Measurements from ENCODE around the gene ASTN2. TPM values are rescaled to one million over a fixed set of nuclear protein-coding genes. Genes with fewer than 3 reads are reported as not detected.

ASTN2 gene
- total RNA-seq, 2 experiments from 2014 or later, result 1.7 to 4.2 TPM

DNA sequence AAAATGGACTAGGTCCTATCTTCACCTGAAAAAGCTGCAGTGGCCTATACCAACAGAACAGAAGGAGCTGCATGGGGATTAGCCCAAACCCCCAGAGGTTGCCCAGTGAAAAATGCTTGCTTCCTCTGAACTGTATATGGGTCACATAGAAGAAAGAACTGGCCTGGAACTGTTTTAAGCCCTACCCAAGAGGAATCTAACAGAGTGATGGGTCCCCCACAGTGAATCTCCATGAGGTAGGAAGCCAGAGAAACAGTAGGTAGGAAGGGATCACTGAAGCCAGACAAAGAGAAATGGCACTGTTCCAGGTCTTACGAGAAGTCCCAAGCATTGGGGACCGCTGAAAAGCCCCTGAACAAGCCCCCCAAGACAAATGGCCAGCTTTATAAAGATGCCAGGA, 756.6 kb downstream of the ASTN2 start:
- intact Hi-C loops (cut with micrococcal nuclease; ENCODE audit: unreplicated experiment), result loop anchor here (5.0 kb wide), 1 partner anchor 561 kb away; no protein-coding TSS in a partner anchor
- Histone ChIP-seq H3K27ac (ENCODE audit: low read depth, low read length, poor library complexity, severe bottlenecking) (no peak overlapping the region), H3K79me2 (ENCODE audit: insufficient read depth, low read depth, low read length) (no peaks in the 10 kb centered on the region), H3K4me3 (ENCODE audit: low read depth, low read length, poor library complexity, severe bottlenecking) (no peak overlapping the region), H3K9me3 (ENCODE audit: low read length) (no peaks in the 10 kb centered on the region), H3K4me2 (ENCODE audit: low read length) (no peak overlapping the region), H3K4me1 (ENCODE audit: insufficient read depth, low read length, poor library complexity, severe bottlenecking) (no peaks in the 10 kb centered on the region), H3K9me2 (ENCODE audit: insufficient read depth, low read length) (no peaks in the 10 kb centered on the region), H4K20me1 (ENCODE audit: insufficient read depth, low read length) (no peaks in the 10 kb centered on the region), H2AFZ (ENCODE audit: low read length) (no peak overlapping the region), H3K36me3 (ENCODE audit: insufficient read depth, low read length) (no peaks in the 10 kb centered on the region)
- no peak for DNase-seq (ENCODE audit: low spot score)
- TF ChIP-seq, protein P1, sequence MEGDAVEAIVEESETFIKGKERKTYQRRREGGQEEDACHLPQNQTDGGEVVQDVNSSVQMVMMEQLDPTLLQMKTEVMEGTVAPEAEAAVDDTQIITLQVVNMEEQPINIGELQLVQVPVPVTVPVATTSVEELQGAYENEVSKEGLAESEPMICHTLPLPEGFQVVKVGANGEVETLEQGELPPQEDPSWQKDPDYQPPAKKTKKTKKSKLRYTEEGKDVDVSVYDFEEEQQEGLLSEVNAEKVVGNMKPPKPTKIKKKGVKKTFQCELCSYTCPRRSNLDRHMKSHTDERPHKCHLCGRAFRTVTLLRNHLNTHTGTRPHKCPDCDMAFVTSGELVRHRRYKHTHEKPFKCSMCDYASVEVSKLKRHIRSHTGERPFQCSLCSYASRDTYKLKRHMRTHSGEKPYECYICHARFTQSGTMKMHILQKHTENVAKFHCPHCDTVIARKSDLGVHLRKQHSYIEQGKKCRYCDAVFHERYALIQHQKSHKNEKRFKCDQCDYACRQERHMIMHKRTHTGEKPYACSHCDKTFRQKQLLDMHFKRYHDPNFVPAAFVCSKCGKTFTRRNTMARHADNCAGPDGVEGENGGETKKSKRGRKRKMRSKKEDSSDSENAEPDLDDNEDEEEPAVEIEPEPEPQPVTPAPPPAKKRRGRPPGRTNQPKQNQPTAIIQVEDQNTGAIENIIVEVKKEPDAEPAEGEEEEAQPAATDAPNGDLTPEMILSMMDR (conservative IDR thresholded peaks at IDR 0.05; ENCODE audit: low read length), result no peak
- no peak for TF ChIP-seq EZH2phosphoT487 (IDR thresholded peaks at IDR 0.05; ENCODE audit: borderline replicate concordance, low read depth, low read length)
- POLR2A ChIA-PET, result no interaction called here
- no TSS peak for BruUV-seq (replicated peaks)
- CTCF ChIA-PET (ENCODE audit: unreplicated experiment), result no interaction called here

DNA sequence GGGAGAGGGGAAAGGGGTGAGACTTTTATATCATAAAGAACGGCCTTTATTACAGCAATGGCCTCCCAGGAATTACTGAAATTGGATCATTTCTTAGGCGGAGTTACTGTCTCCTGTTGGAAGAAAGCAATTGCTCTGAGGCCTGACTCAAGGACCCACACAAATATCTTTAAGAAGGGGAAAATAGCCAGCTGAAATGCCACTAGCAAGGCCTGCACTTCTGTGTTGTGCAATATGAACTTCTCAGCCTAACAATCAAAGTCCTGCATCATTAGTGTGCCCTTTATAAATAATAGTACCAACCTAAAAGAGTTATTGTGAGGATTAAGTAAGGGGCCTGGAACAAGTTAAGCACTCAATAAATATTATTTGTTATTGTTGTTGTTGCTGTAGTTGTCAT, 757.9 kb downstream of the ASTN2 start:
- POLR2A ChIA-PET, result no interaction called here
- no TSS peak for BruUV-seq (replicated peaks)

DNA sequence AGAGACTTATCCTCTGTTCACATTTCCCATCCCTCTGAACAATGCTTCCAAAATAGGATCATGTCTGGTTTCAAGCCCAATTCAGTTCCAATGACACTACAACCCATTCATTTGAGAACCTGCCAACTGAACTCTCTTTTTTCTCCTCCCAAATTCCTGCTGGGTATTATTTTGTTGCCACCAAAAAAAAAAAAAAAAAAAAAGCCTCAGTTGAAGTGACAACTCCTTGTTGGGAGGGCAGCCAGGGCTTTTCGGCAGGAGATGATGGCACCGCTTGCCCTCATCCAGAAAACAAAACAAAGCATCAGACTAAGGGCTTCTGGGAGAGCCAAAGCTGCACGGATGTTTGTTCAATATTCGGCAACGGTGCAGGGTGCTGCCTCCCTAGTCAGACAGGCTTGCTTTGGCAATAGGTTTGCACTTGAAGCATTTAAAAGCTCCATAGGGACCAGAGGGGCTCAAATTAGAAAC, 758.3 kb downstream of the ASTN2 start:
- CTCF ChIA-PET (ENCODE audit: unreplicated experiment), result no interaction called here

More for the DNA sequence above, 757.9 kb downstream of the ASTN2 start:
- Histone ChIP-seq H4K20me1 (ENCODE audit: insufficient read depth, low read length) (no peaks in the 10 kb centered on the region), H3K9me2 (ENCODE audit: insufficient read depth, low read length) (no peaks in the 10 kb centered on the region), H3K36me3 (ENCODE audit: insufficient read depth, low read length) (no peaks in the 10 kb centered on the region), H3K4me2 (ENCODE audit: low read length) (no peak overlapping the region), H3K4me1 (ENCODE audit: insufficient read depth, low read length, poor library complexity, severe bottlenecking) (no peaks in the 10 kb centered on the region), H3K9me3 (ENCODE audit: low read length) (no peaks in the 10 kb centered on the region), H3K27ac (ENCODE audit: low read depth, low read length, poor library complexity, severe bottlenecking) (no peak overlapping the region), H3K79me2 (ENCODE audit: insufficient read depth, low read depth, low read length) (no peaks in the 10 kb centered on the region), H3K4me3 (ENCODE audit: low read depth, low read length, poor library complexity, severe bottlenecking) (no peak overlapping the region), H2AFZ (ENCODE audit: low read length) (no peak overlapping the region)
- no peak for DNase-seq (ENCODE audit: low spot score)
- TF ChIP-seq, protein P1 (conservative IDR thresholded peaks at IDR 0.05; ENCODE audit: low read length), result no peak
- TF ChIP-seq EZH2phosphoT487 (IDR thresholded peaks at IDR 0.05; ENCODE audit: borderline replicate concordance, low read depth, low read length), result no peak
- CTCF ChIA-PET (ENCODE audit: unreplicated experiment), result no interaction called here
- intact Hi-C loops (cut with micrococcal nuclease; ENCODE audit: unreplicated experiment), result loop anchor here (5.0 kb wide), 1 partner anchor 560 kb away; no protein-coding TSS in a partner anchor

More for the DNA sequence above, 758.3 kb downstream of the ASTN2 start:
- no peaks in the 10 kb centered on the region for H3K9me2 ChIP-seq (ENCODE audit: insufficient read depth, low read length)
- H2AFZ ChIP-seq (ENCODE audit: low read length), result no peak overlapping the region
- TF ChIP-seq, protein P1 (conservative IDR thresholded peaks at IDR 0.05; ENCODE audit: low read length), result no peak
- TF ChIP-seq EZH2phosphoT487 (IDR thresholded peaks at IDR 0.05; ENCODE audit: borderline replicate concordance, low read depth, low read length), result no peak
- H3K36me3 ChIP-seq (ENCODE audit: insufficient read depth, low read length), result no peaks in the 10 kb centered on the region
- no peaks in the 10 kb centered on the region for H3K9me3 ChIP-seq (ENCODE audit: low read length)
- no peaks in the 10 kb centered on the region for H4K20me1 ChIP-seq (ENCODE audit: insufficient read depth, low read length)
- H3K4me1 ChIP-seq (ENCODE audit: insufficient read depth, low read length, poor library complexity, severe bottlenecking), result no peaks in the 10 kb centered on the region
- H3K27ac ChIP-seq (ENCODE audit: low read depth, low read length, poor library complexity, severe bottlenecking), result no peak overlapping the region
- POLR2A ChIA-PET, result no interaction called here
- no TSS peak for BruUV-seq (replicated peaks)
- H3K4me2 ChIP-seq (ENCODE audit: low read length), result no peak overlapping the region
- intact Hi-C loops (cut with micrococcal nuclease; ENCODE audit: unreplicated experiment), result loop anchor here (5.0 kb wide), 1 partner anchor 559 kb away; no protein-coding TSS in a partner anchor
- DNase-seq (ENCODE audit: low spot score), result no peak
- H3K4me3 ChIP-seq (ENCODE audit: low read depth, low read length, poor library complexity, severe bottlenecking), result no peak overlapping the region
- no peaks in the 10 kb centered on the region for H3K79me2 ChIP-seq (ENCODE audit: insufficient read depth, low read depth, low read length)
